Neural cell (in vitro differentiated cells): ENCODE measurements around the gene PEX6. TPM values are rescaled to one million over a fixed set of nuclear protein-coding genes. Genes with fewer than 3 reads are reported as not detected.
"Not testable (repeated sequence)": the region's sequence is repeated elsewhere in the genome, so short reads cannot be mapped to it uniquely, and the experiment has no call there.

ENCODE experiments used
- H2AFZ ChIP-seq: fragments of 200-600, 300-800 bp; sonication (generic), shearing (Covaris generic); 2 replicates; pipeline ENCODE4 v1.6.0; 2014; ENCODE audit warnings: low read depth, mild to moderate bottlenecking, antibody characterized with exemption, low read length, moderate library complexity
- H3F3A ChIP-seq: fragments of 200-600 bp; shearing (Covaris generic); 2 replicates; pipeline ENCODE4 v1.6.1; 2016; ENCODE audit warnings: mild to moderate bottlenecking, moderate library complexity, mixed read lengths, antibody characterized with exemption, low read length; ENCODE audit not compliant: insufficient read depth, poor library complexity, severe bottlenecking
- H3K27ac ChIP-seq: fragments of 200-600, 300-800 bp; sonication (generic), shearing (Covaris generic); 2 replicates; pipeline ENCODE4 v1.5.1; 2014; ENCODE audit warnings: mild to moderate bottlenecking, low read length, moderate library complexity
- H3K27me3 ChIP-seq: fragments of 300-800, 200-600 bp; sonication (generic), shearing (Covaris generic); 2 replicates; pipeline ENCODE4 v1.6.0; 2014; ENCODE audit warnings: mild to moderate bottlenecking, low read depth, low read length, moderate library complexity; ENCODE audit not compliant: insufficient read depth
- H3K36me3 ChIP-seq: fragments of 300-800, 200-600 bp; sonication (generic), shearing (Covaris generic); 2 replicates; pipeline ENCODE4 v1.5.1; 2014; ENCODE audit warnings: mild to moderate bottlenecking, antibody characterized with exemption, low read length, moderate library complexity; ENCODE audit not compliant: insufficient read depth
- H3K4me2 ChIP-seq: fragments of 300-800, 200-600 bp; sonication (generic), shearing (Covaris generic); 2 replicates; pipeline ENCODE4 v1.6.0; 2014; ENCODE audit warnings: mild to moderate bottlenecking, low read length
- H3K4me3 ChIP-seq: fragments of 300-800, 200-600 bp; sonication (generic), shearing (Covaris generic); 2 replicates; pipeline ENCODE4 v1.5.1; 2014; ENCODE audit warnings: mild to moderate bottlenecking, low read length, moderate library complexity
- H3K79me2 ChIP-seq: fragments of 200-600 bp; shearing (Covaris generic); replicated peaks from 2 replicates; pipeline ENCODE4 v1.6.0; 2014; ENCODE audit warnings: mild to moderate bottlenecking, low read length, moderate library complexity; ENCODE audit not compliant: insufficient read depth
- H3K9ac ChIP-seq: fragments of 300-800, 200-600 bp; sonication (generic), shearing (Covaris generic); 2 replicates; pipeline ENCODE4 v1.6.1; 2016; ENCODE audit warnings: mild to moderate bottlenecking, low read length, mixed read lengths
- H3K9me2 ChIP-seq: fragments of 200-600 bp; shearing (Covaris generic); 2 replicates; pipeline ENCODE4 v1.6.1; 2016; ENCODE audit warnings: mild to moderate bottlenecking, low read length, mixed read lengths; ENCODE audit not compliant: insufficient read depth
- H3K9me3 ChIP-seq: fragments of 200-600, 300-800 bp; sonication (generic), shearing (Covaris generic); 2 replicates; pipeline ENCODE4 v1.6.1; 2016; ENCODE audit warnings: mild to moderate bottlenecking, mixed run types, low read length, moderate library complexity, mixed read lengths
- H4K20me1 ChIP-seq: fragments of 200-600 bp; shearing (Covaris generic); 2 replicates; pipeline ENCODE4 v1.6.1; 2016; ENCODE audit warnings: mild to moderate bottlenecking, mixed run types; ENCODE audit not compliant: insufficient read depth
- EP300 ChIP-seq: fragments of 450-650 bp; conservative IDR thresholded peaks from 2 replicates; pipeline ENCODE4 v1.6.1; 2014; ENCODE audit warnings: antibody characterized with exemption, mild to moderate bottlenecking, moderate library complexity; ENCODE audit not compliant: poor library complexity, severe bottlenecking
- EZH2 ChIP-seq: fragments of 200-600, 300-800 bp; shearing (Covaris generic), sonication (generic); IDR thresholded peaks from 2 replicates; pipeline ENCODE4 v1.6.1; 2014; ENCODE audit warnings: antibody characterized with exemption, low read length, borderline replicate concordance, mild to moderate bottlenecking; ENCODE audit not compliant: insufficient read depth, poor library complexity, severe bottlenecking
- MXI1 ChIP-seq: fragments of 450-650 bp; conservative IDR thresholded peaks from 2 replicates; pipeline ENCODE4 v1.6.1; 2014; ENCODE audit warnings: antibody characterized with exemption, mild to moderate bottlenecking; ENCODE audit not compliant: poor library complexity, severe bottlenecking
- POLR2AphosphoS5 ChIP-seq: IDR thresholded peaks from 2 replicates; pipeline ENCODE4 v1.6.1; 2012
- RAD21 ChIP-seq: fragments of 450-650 bp; conservative IDR thresholded peaks from 2 replicates; pipeline ENCODE4 v1.6.1; 2014; ENCODE audit warnings: antibody characterized with exemption, mild to moderate bottlenecking, moderate library complexity
- SMC3 ChIP-seq: fragments of 450-650 bp; conservative IDR thresholded peaks from 2 replicates; pipeline ENCODE4 v1.6.1; 2014; ENCODE audit warnings: antibody characterized with exemption, mild to moderate bottlenecking, moderate library complexity; ENCODE audit not compliant: poor library complexity
- TAF1 ChIP-seq: IDR thresholded peaks from 2 replicates; pipeline ENCODE4 v1.6.1; 2012; ENCODE audit warnings: low read depth
- polyA plus RNA-seq: library from polyadenylated mRNA; depleted of rRNA; stranded (reverse); fragments of >200 nt; gene quantifications from 2 replicates; pipeline ENCODE4 v1.2.3, GENCODE V29; 2014
- TF ChIP-seq, protein P1 (sequence below): fragments of 450-650 bp; IDR thresholded peaks from 2 replicates; pipeline ENCODE4 v1.5.1; 2014; ENCODE audit warnings: antibody characterized with exemption, mild to moderate bottlenecking, moderate library complexity; ENCODE audit not compliant: poor library complexity, severe bottlenecking
- TF ChIP-seq, protein P2 (sequence below): IDR thresholded peaks from 2 replicates; pipeline ENCODE4 v1.6.1; 2012; ENCODE audit warnings: borderline replicate concordance

PEX6 gene
- polyA plus RNA-seq, 1 donor from 2014 or later = 20.4 TPM

DNA sequence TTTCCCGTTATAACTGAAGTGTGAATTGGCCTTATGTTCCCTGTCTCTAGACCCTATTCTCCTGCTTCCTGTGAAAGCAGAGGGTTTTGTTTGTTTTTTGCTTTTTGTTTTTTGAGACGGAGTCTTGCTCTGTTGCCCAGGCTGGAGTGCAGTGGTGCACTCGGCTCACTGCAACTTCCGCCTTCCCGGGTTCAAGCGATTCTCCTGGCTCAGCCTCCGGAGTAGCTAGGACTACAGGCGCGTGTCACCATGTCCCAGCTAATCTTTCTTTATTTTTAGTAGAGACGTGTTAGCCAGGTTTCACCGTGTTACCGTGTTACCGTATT lies 19.1 kb downstream of the PEX6 start:
- H3K9me2 ChIP-seq = no peaks in the 10 kb centered on the region
- H3K9me3 ChIP-seq = no peaks in the 10 kb centered on the region
- TF ChIP-seq EZH2 = no peak
- TF ChIP-seq RAD21 = no peak
- no peak for TF ChIP-seq MXI1
- no peak for TF ChIP-seq SMC3
- TF ChIP-seq, protein P1, sequence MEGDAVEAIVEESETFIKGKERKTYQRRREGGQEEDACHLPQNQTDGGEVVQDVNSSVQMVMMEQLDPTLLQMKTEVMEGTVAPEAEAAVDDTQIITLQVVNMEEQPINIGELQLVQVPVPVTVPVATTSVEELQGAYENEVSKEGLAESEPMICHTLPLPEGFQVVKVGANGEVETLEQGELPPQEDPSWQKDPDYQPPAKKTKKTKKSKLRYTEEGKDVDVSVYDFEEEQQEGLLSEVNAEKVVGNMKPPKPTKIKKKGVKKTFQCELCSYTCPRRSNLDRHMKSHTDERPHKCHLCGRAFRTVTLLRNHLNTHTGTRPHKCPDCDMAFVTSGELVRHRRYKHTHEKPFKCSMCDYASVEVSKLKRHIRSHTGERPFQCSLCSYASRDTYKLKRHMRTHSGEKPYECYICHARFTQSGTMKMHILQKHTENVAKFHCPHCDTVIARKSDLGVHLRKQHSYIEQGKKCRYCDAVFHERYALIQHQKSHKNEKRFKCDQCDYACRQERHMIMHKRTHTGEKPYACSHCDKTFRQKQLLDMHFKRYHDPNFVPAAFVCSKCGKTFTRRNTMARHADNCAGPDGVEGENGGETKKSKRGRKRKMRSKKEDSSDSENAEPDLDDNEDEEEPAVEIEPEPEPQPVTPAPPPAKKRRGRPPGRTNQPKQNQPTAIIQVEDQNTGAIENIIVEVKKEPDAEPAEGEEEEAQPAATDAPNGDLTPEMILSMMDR = no peak
- no peak for TF ChIP-seq EP300
- no peak for TF ChIP-seq POLR2AphosphoS5
- TF ChIP-seq, protein P2, sequence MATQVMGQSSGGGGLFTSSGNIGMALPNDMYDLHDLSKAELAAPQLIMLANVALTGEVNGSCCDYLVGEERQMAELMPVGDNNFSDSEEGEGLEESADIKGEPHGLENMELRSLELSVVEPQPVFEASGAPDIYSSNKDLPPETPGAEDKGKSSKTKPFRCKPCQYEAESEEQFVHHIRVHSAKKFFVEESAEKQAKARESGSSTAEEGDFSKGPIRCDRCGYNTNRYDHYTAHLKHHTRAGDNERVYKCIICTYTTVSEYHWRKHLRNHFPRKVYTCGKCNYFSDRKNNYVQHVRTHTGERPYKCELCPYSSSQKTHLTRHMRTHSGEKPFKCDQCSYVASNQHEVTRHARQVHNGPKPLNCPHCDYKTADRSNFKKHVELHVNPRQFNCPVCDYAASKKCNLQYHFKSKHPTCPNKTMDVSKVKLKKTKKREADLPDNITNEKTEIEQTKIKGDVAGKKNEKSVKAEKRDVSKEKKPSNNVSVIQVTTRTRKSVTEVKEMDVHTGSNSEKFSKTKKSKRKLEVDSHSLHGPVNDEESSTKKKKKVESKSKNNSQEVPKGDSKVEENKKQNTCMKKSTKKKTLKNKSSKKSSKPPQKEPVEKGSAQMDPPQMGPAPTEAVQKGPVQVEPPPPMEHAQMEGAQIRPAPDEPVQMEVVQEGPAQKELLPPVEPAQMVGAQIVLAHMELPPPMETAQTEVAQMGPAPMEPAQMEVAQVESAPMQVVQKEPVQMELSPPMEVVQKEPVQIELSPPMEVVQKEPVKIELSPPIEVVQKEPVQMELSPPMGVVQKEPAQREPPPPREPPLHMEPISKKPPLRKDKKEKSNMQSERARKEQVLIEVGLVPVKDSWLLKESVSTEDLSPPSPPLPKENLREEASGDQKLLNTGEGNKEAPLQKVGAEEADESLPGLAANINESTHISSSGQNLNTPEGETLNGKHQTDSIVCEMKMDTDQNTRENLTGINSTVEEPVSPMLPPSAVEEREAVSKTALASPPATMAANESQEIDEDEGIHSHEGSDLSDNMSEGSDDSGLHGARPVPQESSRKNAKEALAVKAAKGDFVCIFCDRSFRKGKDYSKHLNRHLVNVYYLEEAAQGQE = no peak
- no peak for TF ChIP-seq TAF1
- H3K36me3 ChIP-seq = no peaks in the 10 kb centered on the region
- no peak overlapping the region for H3K9ac ChIP-seq
- H3F3A ChIP-seq = no peaks in the 10 kb centered on the region
- H3K27me3 ChIP-seq = peaks cover 27% of the 10 kb centered on the region
- H3K79me2 ChIP-seq = no peaks in the 10 kb centered on the region
- no peak overlapping the region for H3K4me2 ChIP-seq
- H3K27ac ChIP-seq = no peak overlapping the region
- H4K20me1 ChIP-seq = no peaks in the 10 kb centered on the region
- no peak overlapping the region for H2AFZ ChIP-seq
- H3K4me3 ChIP-seq = no peak overlapping the region

DNA sequence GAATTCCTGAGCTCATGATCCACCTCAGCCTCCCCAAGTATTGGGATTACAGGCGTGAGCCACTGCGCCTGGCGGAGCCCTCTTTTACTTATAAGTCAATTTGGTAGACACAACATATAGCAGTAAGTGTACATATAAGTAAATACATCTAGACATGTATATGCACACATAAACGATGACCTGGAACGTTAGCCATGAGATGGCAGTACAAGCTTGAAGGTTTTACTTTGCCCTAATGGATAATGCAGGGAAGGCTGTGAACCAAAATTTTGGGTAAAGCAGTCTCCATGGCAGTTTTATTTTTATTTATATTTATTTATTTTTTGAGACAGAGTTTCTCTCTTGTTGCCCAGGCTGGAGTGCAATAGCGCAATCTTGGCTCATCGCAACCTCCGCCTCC lies 20.9 kb downstream of the PEX6 start:
- Histone ChIP-seq H3K36me3 (no peaks in the 10 kb centered on the region), H3K4me2 (no peak overlapping the region), H3F3A (no peaks in the 10 kb centered on the region), H2AFZ (no peak overlapping the region), H3K27ac (no peak overlapping the region), H3K4me3 (no peak overlapping the region), H3K79me2 (no peaks in the 10 kb centered on the region), H3K9me3 (no peaks in the 10 kb centered on the region), H4K20me1 (no peaks in the 10 kb centered on the region), H3K9me2 (no peaks in the 10 kb centered on the region), H3K9ac (no peak overlapping the region), H3K27me3 (peaks cover 27% of the 10 kb centered on the region)
- TF ChIP-seq, protein P1 = no peak
- TF ChIP-seq TAF1 (no peak), POLR2AphosphoS5 (no peak), SMC3 (no peak), RAD21 (no peak), MXI1 (no peak), EZH2 (no peak)
- TF ChIP-seq, protein P2 = no peak

DNA sequence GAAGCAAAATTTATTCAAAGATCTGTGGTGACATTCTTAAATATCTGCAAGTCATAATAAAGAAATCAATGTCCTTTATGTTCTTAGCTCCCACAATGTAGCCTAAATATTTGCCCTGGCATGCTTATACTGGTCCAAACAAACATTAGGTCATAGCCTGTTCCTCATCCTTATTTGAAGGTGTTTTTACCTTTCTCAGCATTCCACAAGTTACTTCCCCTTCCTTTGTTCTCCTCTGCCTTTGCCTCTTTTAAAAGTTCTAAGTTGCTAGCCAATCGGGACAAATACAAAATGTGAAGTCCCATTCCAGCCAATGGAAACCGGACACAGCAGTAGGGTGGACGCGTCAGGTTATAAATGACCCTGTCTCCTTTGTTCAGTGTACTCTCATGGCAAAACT lies 24.6 kb downstream of the PEX6 start:
- H3K9me3 ChIP-seq, H3K27me3 ChIP-seq, H3K79me2 ChIP-seq, H3K27ac ChIP-seq, H4K20me1 ChIP-seq, H3K9me2 ChIP-seq, H3K9ac ChIP-seq, H2AFZ ChIP-seq, H3F3A ChIP-seq, H3K4me3 ChIP-seq, H3K4me2 ChIP-seq, H3K36me3 ChIP-seq: not testable (repeated sequence)
